Stomach smooth muscle (tissue), 2 donors: ENCODE results near the gene EDC3.
"Not testable (repeated sequence)": the region's sequence is repeated elsewhere in the genome, so short reads cannot be mapped to it uniquely, and the experiment has no call there.

ENCODE experiments used
- H3K27ac ChIP-seq: one replicate; pipeline ENCODE4 v1.7.0; 2013; ENCODE audit warnings: mild to moderate bottlenecking, low read length, inconsistent platforms
- H3K27me3 ChIP-seq, 2 donors: one replicate each; pipeline ENCODE4 v1.7.0; 2013; ENCODE audit warnings: low read length in 2 of 2; ENCODE audit not compliant: insufficient read depth in 2 of 2, control insufficient read depth in 1 of 2
- H3K36me3 ChIP-seq, 2 donors: one replicate each; pipeline ENCODE4 v1.7.0; 2013; ENCODE audit warnings: low read length in 2 of 2; ENCODE audit not compliant: control insufficient read depth in 2 of 2, insufficient read depth in 2 of 2
- H3K4me1 ChIP-seq: one replicate; pipeline ENCODE4 v1.7.0; 2013; ENCODE audit warnings: low read length; ENCODE audit not compliant: control insufficient read depth, insufficient read depth
- H3K4me3 ChIP-seq, 2 donors: one replicate each; pipeline ENCODE4 v1.7.0; 2013; ENCODE audit warnings: low read length in 2 of 2
- H3K9ac ChIP-seq, 2 donors: one replicate each; pipeline ENCODE4 v1.7.0; 2013; ENCODE audit warnings: low read length in 2 of 2, mild to moderate bottlenecking in 1 of 2
- H3K9me3 ChIP-seq, 2 donors: one replicate each; pipeline ENCODE4 v1.7.0; 2013; ENCODE audit warnings: low read length in 2 of 2; ENCODE audit not compliant: control insufficient read depth in 2 of 2
- donor health status: healthy.
- donor health status: Pancreatic carcinoma.

Gene EDC3

DNA sequence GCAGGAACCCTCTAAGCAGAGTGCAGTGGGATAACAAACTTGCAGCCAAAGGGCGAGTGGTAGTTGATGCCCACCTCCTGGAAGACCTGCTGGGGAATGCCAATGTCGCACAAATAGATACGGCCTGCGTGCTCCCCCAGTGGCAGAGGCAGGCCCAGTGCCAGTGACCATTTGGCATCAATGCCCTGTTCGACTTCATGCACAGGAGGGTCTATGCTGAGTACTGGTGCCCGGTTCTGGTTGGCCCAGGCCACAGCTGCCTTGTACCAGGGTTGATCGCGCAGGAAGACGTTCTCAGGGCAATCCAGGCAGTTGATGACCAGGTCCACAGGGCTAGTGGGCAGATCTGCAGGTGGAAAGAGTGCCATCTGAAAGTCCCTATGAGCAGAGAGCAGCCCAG, 63.2 kb downstream of the EDC3 start:
- H3K36me3 ChIP-seq: peaks cover 69 to 79% of the 10 kb centered on the region in 2 donors

DNA sequence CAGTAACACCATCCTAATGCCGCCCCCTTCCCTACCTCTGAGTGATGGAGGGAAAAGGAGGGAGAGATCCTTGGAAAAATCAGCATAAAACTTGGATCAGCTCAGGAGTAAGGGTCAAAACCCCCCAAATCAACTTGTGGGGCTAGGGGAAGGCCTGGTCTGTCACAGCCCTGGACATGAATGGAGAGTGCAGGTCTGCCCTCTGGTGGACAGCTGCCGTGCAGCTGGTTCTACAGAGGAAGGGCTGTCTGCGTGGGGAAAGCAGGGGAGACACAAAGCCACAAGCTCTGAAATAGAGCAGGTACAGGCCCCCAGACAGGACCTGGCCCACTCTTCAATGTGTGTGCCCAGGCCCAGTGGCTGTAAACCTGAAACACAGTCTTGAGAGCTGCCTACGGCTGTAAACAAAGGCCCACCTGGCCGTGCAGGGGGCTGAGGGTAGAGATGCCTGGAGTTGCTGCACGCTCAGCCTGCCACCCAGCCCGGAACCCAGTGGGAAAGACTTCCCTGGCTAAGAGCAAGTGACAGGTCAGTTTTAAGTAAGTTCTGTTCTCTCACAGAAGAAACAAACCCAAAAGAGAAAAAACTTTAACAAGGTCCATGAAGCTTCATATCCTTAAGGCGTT, 63.8 kb downstream of the EDC3 start:
- Histone ChIP-seq H3K4me1 (no peaks in the 10 kb centered on the region), H3K27ac (no peak overlapping the region), H3K9me3 (no peaks in the 10 kb centered on the region), H3K27me3 (no peaks in the 10 kb centered on the region), H3K4me3 (no peak overlapping the region), H3K9ac (no peak overlapping the region), H3K36me3 (peaks cover 68 to 82% of the 10 kb centered on the region in 2 donors)

More for the DNA sequence above, 63.2 kb downstream of the EDC3 start:
- Histone ChIP-seq H3K27ac (no peak overlapping the region), H3K4me3 (no peak overlapping the region), H3K4me1 (no peaks in the 10 kb centered on the region), H3K9ac (no peak overlapping the region), H3K27me3 (no peaks in the 10 kb centered on the region), H3K9me3 (no peaks in the 10 kb centered on the region)

DNA sequence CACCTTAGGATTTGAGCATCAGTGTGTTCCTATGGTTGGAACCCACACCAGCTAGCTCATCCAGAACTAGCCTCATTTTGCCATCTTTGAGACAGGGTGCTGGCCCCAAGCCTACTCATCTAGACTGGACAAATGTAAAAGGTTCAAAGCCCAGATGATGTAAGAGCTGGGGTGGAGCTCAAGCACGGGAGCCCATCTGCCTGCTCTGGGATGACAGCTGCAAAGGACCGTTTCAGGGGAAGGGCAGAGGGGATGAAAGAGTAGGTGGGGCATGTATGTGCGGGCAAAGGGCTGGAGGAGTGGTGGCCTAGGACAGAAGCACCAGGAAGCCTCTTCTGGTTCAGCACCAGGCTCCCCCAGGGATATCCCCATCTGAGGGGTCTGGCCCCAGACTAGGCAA, 64.4 kb downstream of the EDC3 start:
- Histone ChIP-seq H3K36me3 (peaks cover 67 to 82% of the 10 kb centered on the region in 2 donors), H3K9me3 (no peaks in the 10 kb centered on the region), H3K4me1 (no peaks in the 10 kb centered on the region), H3K9ac (no peak overlapping the region), H3K27me3 (no peaks in the 10 kb centered on the region), H3K4me3 (no peak overlapping the region), H3K27ac (no peak overlapping the region)

DNA sequence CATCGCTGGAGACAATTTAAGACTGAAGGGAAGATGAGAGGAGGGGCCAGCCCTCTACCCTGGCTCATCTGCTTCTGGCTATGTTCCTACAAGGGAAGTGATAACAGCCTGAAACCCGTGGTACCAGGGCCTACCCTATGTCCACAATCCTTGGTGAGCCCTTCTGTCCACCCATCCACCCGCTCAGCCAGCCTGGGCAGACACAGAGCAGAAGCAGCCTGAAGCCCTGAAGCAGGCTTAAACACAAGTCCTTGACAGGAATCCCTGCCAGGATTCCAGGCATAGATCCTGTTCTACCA, 64.8 kb downstream of the EDC3 start:
- Histone ChIP-seq H3K9me3 (no peaks in the 10 kb centered on the region), H3K9ac (no peak overlapping the region), H3K27ac (no peak overlapping the region), H3K4me3 (no peak overlapping the region), H3K36me3 (peaks cover 64 to 82% of the 10 kb centered on the region in 2 donors), H3K4me1 (no peaks in the 10 kb centered on the region), H3K27me3 (no peaks in the 10 kb centered on the region)

DNA sequence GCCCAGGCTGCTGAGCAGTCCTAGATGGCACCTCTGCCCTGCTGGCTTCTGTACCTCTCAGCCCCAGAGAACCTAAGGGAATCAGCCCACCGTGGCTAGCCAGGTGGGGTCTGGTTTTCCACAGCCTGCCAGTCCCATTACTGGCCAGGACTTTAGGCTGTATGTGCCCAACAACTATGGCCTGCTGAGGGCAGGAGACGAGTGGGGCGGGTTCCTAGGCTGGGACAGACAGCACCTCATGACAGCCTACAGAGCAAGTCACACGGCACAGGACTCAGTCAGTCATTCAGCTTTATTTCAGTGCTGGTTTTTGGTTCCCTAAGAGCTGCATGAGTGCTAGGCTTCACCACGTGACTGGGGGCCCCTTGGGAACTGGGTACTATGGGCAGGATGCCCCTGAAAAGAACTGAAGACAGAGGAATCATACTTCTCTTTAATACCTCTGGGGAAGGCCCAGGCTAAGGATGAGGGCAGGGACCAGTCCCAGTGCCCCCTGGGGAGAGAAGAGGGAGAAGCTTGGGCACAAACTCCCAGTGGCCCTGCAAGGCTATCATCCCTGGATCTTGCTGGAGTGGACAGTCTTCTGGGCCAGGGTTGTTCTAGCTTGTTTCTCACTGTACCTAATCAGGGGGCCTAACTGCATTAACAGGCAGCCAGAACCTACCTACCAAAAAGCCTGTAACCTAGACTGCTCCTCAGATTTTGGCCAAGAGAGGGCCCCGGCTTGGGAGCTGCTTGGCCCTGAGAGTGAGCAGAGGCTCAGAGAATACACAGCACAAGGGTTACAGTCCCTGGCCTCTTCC, 65.3 kb downstream of the EDC3 start:
- H3K4me3 ChIP-seq: no peak overlapping the region
- no peaks in the 10 kb centered on the region for H3K9me3 ChIP-seq
- H3K4me1 ChIP-seq: no peaks in the 10 kb centered on the region
- no peak overlapping the region for H3K9ac ChIP-seq
- peaks cover 63 to 82% of the 10 kb centered on the region in 2 donors for H3K36me3 ChIP-seq
- no peaks in the 10 kb centered on the region for H3K27me3 ChIP-seq
- H3K27ac ChIP-seq: no peak overlapping the region

DNA sequence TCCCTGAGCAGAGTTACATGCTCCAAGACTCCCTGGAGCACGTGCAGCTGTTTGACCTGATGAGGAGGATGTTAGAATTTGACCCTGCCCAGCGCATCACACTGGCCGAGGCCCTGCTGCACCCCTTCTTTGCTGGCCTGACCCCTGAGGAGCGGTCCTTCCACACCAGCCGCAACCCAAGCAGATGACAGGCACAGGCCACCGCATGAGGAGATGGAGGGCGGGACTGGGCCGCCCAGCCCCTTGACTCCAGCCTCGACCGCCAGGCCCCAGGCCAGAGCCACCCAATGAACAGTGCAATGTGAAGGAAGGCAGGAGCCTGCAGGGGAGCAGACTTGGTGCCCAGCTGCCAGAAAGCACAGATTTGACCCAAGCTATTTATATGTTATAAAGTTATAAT, 66.1 kb downstream of the EDC3 start:
- not testable (repeated sequence) for H3K27me3 ChIP-seq, H3K9ac ChIP-seq, H3K4me3 ChIP-seq, H3K27ac ChIP-seq, H3K9me3 ChIP-seq, H3K4me1 ChIP-seq
- H3K36me3 ChIP-seq: peaks cover 63 to 82% of the 10 kb centered on the region in 2 donors

DNA sequence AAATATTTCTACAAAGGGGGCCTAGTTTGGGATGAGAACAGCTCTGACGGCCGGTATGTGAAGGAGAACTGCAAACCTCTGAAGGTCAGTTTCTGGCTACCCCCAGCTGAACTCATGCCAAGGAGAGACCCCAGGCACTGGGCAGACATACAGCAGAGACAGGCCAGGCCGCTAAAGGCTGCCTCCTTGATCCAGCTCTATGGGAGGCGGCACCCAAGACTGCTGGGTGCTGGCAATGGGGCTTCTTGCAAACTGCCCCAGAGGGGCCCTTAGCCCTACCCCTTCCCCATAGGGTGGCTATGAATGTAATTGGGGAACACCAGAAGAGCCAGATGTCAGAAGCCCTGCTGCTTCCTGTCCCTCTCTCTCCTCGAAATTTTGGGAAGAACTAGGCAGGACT, 66.9 kb downstream of the EDC3 start:
- Histone ChIP-seq H3K4me1 (no peaks in the 10 kb centered on the region), H3K9ac (no peak overlapping the region), H3K27ac (no peak overlapping the region), H3K36me3 (peaks cover 63 to 83% of the 10 kb centered on the region in 2 donors), H3K27me3 (no peaks in the 10 kb centered on the region), H3K4me3 (no peak overlapping the region), H3K9me3 (no peaks in the 10 kb centered on the region)

DNA sequence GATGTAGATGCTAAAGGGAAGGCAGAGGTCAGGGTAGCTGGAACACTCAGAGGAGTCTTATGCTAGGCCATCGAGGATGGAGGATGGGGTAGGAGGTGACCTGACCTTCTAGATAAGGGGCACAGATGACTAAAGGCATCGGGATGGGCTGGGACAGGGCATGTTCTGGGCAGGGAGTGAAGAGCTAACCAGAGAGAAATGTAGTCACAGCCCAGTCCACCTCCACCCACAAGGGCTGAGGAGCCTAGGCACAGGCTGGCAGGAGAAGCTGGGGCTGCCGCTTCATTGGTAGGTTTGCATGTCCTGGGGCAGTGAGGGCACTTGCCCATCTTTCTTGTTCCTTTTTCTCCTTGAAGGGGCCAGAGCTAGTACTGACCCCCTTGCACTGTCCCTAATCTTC, 67.6 kb downstream of the EDC3 start:
- no peak overlapping the region for H3K4me3 ChIP-seq
- H3K27ac ChIP-seq: no peak overlapping the region
- H3K9me3 ChIP-seq: no peaks in the 10 kb centered on the region
- no peaks in the 10 kb centered on the region for H3K4me1 ChIP-seq
- H3K27me3 ChIP-seq: no peaks in the 10 kb centered on the region
- H3K36me3 ChIP-seq: peaks cover 66 to 88% of the 10 kb centered on the region in 2 donors
- no peak overlapping the region for H3K9ac ChIP-seq

DNA sequence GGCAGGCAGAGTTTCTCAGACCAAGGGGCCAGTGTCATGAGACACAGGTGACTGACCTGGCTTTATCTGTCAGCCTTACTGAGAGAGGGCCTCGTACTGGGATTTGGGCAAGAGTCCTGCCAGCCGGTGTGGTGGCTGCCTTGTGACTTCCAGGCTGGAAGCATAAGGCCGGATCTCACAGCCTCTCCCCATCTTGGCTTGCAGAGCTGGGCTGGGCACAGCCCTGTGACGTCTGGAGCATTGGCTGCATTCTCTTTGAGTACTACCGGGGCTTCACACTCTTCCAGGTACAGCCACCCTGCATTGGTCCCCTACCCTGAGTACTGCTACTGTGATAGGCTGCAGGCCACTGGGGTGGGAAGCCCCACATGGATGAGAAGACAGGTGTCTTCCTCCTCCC, 68.1 kb downstream of the EDC3 start:
- Histone ChIP-seq H3K9me3 (no peaks in the 10 kb centered on the region), H3K36me3 (peaks cover 70 to 89% of the 10 kb centered on the region in 2 donors), H3K27me3 (no peaks in the 10 kb centered on the region), H3K4me1 (no peaks in the 10 kb centered on the region), H3K4me3 (no peak overlapping the region), H3K27ac (no peak overlapping the region), H3K9ac (no peak overlapping the region)

DNA sequence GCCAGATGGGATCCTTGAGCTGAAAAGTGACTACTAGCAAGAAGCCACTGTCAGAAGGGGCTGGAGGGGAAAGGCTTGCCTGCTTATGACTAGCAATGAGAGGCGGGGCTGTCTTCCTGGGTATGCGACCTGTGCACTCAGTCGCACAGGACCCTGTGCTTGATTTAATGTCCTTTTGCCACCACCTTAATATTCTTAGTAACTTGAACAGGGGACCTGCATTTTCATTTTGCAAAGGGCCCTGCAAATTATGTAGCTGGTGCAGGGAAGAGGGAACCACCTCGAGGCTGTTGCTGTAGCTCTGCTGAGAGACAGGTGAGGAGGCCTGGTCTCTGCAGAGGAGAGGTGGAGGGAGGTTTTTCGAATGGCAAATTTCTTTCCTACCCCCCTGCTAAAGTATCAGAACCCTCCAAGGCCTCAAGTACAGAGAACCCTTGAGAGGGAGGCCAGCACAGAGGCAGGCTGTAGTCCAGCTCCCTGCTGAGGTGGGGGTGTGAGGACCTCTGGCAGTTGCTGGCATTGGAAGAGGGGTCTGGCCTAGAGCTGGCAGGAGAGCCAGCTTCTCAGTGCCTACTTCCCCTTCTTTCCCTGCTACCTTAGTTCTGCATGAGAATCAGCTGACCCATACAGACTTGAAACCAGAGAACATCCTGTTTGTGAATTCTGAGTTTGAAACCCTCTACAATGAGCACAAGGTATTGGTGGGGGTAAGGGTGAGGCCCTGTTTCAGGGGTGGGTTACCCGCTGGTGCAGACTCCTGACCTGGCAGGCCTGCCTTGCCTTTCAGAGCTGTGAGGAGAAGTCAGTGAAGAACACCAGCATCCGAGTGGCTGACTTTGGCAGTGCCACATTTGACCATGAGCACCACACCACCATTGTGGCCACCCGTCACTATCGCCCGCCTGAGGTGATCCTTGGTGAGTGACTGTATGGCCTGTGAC, 68.8 kb downstream of the EDC3 start:
- Histone ChIP-seq H3K9me3 (no peaks in the 10 kb centered on the region), H3K36me3 (peaks cover 75 to 91% of the 10 kb centered on the region in 2 donors), H3K27me3 (no peaks in the 10 kb centered on the region), H3K4me3 (no peak overlapping the region), H3K4me1 (no peaks in the 10 kb centered on the region), H3K27ac (no peak overlapping the region), H3K9ac (no peak overlapping the region)
